ES-I3 (cell line): ENCODE measurements around the gene PPY.
"Not testable (repeated sequence)": the region's sequence is repeated elsewhere in the genome, so short reads cannot be mapped to it uniquely, and the experiment has no call there.

Source experiments
- H3K36me3 ChIP-seq: 2 replicates; pipeline ENCODE4 v1.6.1; 2013; ENCODE audit warnings: mild to moderate bottlenecking, low read length, control low read depth, moderate library complexity; ENCODE audit not compliant: insufficient read depth
- H3K4me1 ChIP-seq: 2 replicates; pipeline ENCODE4 v1.6.1; 2013; ENCODE audit warnings: mild to moderate bottlenecking, control low read depth, low read length; ENCODE audit not compliant: insufficient read depth
- H3K9ac ChIP-seq: 2 replicates; pipeline ENCODE4 v1.6.1; 2013; ENCODE audit warnings: low read depth, mild to moderate bottlenecking, low read length, moderate library complexity
- H3K9me3 ChIP-seq: 2 replicates; pipeline ENCODE4 v1.6.1; 2013; ENCODE audit warnings: mild to moderate bottlenecking, low read length, moderate library complexity; ENCODE audit not compliant: control insufficient read depth, insufficient read depth

The PPY gene

GRCh38 chr17:43894494-43894893, 47.8 kb downstream of the PPY start:
- not testable (repeated sequence) for H3K9ac ChIP-seq, H3K9me3 ChIP-seq, H3K36me3 ChIP-seq
- H3K4me1 ChIP-seq, result peaks cover 28% of the 10 kb centered on the region

DNA sequence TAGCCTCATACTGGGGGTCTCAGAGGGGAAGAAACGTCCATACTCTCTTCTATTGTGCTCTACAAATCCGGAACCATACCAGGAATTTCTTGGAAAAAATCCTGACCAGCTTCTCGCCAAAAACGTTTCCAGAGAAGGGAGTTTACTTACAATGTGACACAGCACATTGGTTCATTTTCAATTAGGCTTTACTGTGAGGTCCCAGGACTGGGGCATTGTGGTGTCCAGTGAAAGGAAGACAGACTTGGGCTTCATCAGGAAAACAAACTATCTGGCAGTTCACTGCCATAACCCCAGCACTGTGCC, 49.7 kb downstream of the PPY start:
- Histone ChIP-seq H3K9me3 (no peaks in the 10 kb centered on the region), H3K4me1 (peaks cover 28% of the 10 kb centered on the region), H3K36me3 (no peaks in the 10 kb centered on the region), H3K9ac (no peak overlapping the region)

GRCh38 chr17:43891851-43892646, 50.2 kb downstream of the PPY start:
- H3K36me3 ChIP-seq, result no peaks in the 10 kb centered on the region
- H3K9me3 ChIP-seq, result no peaks in the 10 kb centered on the region
- peaks cover 28% of the 10 kb centered on the region for H3K4me1 ChIP-seq
- H3K9ac ChIP-seq, result peak overlapping the region; percentile 2; the same call in 1 of the 2 replicates
